ENCODE data around the gene BAIAP2.

BAIAP2 gene

DNA sequence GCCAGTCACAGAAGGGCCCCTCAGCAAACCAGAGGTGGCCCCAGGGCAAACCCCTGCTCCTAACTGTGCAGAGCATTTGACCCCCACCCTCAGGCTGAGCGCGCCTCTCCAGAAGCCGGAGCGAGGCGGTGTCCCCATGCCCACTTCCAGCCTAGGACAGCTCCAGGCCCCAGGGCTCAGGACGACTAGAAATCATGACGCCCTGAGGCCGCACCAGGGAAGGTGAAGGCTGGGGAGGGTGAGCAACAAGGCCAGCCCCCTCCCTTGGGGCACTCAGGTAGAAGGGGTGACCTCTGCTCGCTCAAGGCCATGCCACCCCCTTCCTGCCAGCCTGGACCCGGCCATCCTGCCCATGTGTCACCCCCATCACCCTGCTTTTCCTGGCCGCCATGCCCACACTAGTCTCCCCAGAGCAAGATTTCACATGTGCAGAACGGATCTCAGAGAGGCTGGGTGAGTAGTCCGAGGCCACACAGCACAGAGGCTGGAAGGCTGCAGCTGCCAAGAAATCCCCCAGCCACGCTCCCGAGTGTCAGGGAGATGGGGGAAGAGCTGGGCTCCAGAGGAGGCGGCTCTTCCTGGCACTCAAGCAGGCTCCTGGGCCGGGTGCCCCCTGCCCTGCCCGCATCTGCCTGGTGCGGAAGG, 128.2 kb downstream of the BAIAP2 start:
- no peak for DNase-seq

DNA sequence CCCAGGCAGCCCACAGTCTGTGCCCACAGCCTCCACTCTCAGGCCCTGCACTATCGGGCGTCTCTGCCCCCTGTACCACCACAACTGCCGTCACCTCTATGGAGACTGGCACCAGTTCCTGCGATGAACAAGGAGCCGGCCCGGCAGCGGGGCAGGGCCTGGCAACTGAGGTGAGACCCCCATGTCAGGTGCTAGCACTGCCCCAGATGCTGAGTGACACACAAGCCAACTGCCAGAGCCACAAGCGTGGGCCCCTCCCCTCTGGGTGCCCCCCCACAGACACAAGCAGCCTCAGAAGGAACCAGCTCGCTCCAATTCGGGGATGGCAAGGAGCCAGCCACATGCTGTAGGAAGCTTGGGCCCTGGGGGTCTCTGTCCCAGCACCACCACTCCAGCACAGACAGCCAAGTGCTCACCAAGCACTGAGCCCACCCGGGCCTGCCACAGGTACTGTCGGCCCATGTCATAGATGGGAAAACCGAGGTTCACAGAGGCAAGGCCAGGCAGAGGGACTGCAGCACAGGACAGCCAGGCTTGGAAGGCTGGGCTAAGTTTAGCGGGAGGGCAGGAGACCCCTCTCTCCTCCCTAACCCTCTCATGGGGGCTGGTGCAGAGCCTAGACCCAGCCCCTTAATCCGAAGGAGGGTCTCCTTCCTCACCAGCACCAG, 128.9 kb downstream of the BAIAP2 start:
- no peak for DNase-seq

DNA sequence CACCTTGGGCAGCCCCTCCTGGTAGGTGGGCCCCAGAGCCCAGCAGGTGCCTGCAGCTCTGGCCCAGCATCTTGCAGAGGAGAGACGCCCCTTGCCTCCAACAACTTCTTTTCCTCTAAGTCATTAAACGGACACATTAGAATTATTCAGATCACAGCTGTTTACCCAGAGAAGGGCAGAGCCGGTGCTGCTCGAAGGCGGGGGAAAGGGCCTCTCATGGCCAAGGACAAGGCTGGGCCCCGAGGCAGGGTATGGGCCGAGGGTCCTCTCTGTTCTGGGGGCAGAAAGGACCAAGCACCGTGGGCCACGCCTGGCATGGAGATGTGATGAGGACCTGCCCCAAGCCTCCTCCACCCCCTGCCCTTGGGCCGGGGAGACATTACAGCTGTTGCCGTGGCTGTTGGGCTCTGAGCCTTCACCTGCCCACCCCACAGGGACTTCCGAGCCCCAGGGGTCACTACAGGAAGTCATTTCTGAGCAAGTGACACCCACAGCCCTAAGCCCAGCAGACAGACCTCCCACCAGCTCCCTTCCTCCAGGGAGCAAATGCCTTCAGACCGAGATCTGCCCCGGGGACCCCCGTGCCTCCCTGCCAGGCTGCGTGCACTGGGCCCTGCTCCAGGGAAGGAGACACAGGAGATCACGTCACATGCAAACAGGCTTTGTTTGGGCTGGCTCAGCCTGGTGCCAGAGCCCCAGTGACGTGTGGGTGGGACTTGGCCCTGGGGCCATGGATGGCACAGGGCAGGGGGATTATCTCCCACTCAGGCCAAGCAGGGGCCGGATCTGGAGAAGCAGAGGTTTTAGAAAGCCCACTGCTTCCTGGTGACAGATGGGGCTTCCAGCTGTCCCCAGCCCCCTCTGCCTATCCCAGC, 129.7 kb downstream of the BAIAP2 start:
- no peak for DNase-seq

DNA sequence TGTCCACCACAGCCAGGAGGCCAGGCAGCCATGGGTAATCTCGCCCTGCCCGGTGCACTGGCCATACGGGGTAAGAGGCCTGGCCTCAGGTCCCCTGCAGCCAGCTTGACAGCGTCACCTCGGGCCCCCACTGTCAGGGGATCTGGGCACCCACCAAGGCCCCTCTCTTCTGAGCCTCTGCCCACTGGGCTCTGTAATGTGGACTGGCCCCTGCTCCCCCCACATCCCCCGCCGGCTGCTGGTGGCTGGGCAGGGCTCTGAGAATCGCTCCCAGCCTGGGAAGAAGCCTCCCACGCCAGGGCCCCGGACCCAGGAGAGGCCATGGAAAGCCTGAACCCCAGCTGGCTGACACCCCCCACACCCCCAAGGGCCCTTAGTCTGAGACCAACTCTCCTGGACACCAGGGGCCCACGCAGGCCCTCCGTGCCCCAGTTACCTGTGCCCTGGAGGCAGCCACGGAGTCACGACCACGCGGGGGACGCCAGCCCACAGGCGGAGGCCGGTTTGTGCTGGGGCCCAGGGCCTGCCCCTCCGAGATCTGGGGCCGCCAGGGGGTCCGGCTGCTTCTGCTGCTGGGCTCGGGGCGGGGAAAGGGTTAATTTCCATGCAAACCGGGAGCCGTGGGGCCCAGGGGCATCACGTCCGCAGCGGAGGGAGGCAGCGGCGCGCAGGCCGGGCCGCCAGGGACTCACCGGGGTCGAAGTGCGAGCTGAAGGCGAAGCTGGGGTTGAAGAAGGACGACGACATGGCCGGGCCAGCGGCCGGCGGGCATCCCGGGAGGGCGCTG, 130.5 kb downstream of the BAIAP2 start, which contains the start of gene PVALEF:
Gene PVALEF (plus strand): TSS at position 262 of the 787 bp plus-strand sequence. CDS start 15,720 bp downstream, outside the sequence.
- no peak for DNase-seq

DNA sequence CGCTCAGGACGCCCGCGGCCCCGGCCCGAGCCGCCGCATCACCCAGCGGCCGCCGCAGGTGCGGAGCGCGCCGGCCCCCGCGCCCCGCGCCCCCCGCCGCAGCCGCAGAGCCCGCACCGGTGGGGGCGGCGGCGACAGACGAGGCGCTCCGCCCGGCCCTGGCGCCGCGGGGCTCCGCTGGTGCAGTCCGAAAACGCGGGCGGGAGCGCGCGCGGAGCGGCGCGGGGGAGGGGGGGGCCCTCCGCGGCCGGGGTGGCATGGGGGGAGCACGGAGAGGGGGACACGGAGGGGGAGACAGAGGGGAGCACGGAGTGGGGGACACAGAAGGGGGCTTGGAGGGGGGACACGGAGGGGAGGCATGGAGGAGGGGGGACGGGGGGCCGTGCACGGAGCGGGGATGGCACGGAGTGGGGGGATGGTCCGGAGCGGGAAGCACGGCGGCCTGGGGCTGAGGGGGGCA, 131.1 kb downstream of the BAIAP2 start, which contains the start of gene AATK:
Gene AATK (minus strand): TSS at position 189 of the 460 bp plus-strand sequence. CDS start 229 bp downstream, outside the sequence.
- DNase-seq, result no peak

Data from SW 1271 (cell line).